ENCODE data around the gene HCRTR1.

Gene HCRTR1

GRCh38 chr1:31626223-31627207, 9.0 kb downstream of the HCRTR1 start:
- DNase-seq: no peak

DNA sequence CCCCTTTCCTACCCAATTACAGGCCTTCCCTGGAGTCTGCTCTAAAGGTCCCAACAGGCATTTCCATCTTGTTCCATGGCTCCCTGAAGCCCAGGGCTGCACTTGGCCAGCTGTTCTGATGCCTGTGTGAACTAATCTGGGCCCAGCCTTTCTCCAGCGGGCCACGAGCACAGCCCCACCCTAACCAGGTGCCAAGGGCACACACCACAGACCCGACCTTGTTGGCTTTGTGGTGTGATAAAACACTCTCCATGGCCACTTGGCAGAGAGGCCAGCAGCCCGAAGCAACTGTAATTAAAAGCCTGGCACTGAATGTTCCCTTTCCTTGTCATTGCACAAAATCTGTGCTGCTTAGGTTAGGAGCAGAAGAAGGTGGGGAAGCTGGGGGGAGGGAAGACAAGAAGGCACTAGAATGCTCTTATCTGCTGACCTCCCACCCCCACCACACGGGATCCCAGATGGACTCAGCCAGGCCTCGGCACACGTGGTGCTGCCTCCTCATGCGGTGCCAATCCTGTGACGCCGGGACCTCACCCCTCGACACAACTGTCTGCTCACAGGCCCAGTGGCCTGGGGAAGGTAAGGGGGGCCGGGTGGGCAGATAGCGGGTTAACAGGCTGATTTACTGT, 9.9 kb downstream of the HCRTR1 start:
- DNase-seq: no peak

- DNase-seq: no peak
These were observed 10.6 kb downstream of the HCRTR1 start for GRCh38 chr1:31627930-31628559.

- no peak for DNase-seq
These were observed 11.6 kb downstream of the HCRTR1 start for GRCh38 chr1:31628931-31629556.

- DNase-seq: no peak
These were observed 15.2 kb downstream of the HCRTR1 start for GRCh38 chr1:31632649-31633048.

- DNase-seq: no peak
These were observed 15.6 kb downstream of the HCRTR1 start for GRCh38 chr1:31633117-31633516.

GRCh38 chr1:31637915-31638673, 20.6 kb downstream of the HCRTR1 start:
- DNase-seq: no peak

- peak; percentile 50 for DNase-seq
These were observed 22.1 kb downstream of the HCRTR1 start for GRCh38 chr1:31639543-31639942.

DNA sequence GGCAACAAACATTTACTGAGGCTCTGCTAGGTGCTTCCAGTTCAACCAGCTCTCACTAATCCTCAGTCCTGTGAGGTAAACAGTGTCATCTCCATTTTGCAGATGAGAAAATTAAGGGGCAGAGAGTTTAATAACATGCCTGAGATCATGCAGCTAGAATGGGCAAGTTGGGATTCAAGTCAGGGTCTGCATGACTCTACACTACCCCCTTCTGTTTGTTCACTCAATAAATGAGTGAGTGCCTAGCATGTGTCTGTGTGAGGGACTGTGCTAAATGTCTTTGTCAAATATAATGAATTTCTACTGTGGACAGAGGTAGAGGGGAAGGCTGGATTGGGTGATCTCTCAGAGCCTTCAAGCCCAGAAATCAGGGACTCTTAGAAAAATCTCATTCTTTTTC, 22.7 kb downstream of the HCRTR1 start:
- DNase-seq: no peak

GRCh38 chr1:31640964-31641363, 23.5 kb downstream of the HCRTR1 start:
- no peak for DNase-seq

DNA sequence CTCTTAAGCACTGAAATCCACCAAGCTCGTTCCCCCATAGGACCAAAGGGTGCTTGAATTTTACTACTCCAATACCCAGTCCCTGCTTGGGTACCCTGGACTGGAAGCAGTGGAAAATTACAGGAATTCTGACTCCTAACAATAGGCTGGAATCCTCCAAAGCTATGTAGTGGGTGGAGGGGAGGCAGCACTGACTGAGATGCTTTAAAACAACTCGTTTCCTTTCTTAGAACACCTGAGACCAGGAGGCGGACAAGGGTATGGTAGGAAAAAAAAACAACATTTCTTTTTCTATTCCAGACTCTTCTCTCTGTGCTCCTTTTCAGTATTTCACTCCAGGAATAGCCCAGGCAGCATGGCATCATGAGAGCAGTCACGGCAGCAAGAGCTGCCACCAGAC, 24.9 kb downstream of the HCRTR1 start:
- DNase-seq: no peak

- DNase-seq: no peak
These were observed 25.4 kb downstream of the HCRTR1 start for GRCh38 chr1:31642897-31643296.

DNA sequence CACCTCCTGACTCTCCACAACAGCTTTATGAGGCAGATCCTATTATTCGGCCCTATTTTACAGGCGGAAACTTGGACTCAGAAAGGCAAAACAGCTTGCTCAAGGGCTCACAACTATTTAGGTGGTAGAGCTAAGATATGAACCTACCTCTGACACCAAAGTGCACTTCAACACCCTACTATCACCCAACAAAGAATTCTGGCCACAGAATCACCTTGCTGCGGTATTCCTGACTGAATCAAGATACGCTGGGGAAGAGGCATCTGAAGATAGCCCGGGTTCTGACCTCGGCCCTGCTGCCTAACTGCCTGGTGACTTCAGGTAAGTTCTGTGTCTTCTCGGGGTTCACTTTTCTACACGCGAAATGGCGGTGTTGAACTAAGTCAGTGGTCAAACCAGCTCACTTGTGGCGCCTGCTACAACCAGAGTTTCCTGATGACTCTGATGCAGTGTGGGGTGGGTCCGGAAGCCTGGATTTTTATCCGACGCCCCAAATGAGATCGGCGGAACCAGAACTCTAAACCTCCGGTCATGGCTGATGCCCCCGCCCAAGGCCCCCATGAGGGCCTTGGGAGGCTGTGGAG, 26.6 kb downstream of the HCRTR1 start:
- no peak for DNase-seq

GRCh38 chr1:31644560-31645273, 27.2 kb downstream of the HCRTR1 start, which contains the start of gene PEF1:
PEF1 (minus strand) TSS chr1:31644876; CDS start chr1:31644864, 12 bp downstream.
- DNase-seq: peak; percentile 98

GRCh38 chr1:31645274-31645568, 27.7 kb downstream of the HCRTR1 start:
- no peak for DNase-seq

- peak; percentile 39 for DNase-seq
These were observed 28.9 kb downstream of the HCRTR1 start for GRCh38 chr1:31646259-31646960.

- peak; percentile 97 for DNase-seq
These were observed 29.6 kb downstream of the HCRTR1 start for GRCh38 chr1:31647106-31647505.

GRCh38 chr1:31648190-31648589, 30.7 kb downstream of the HCRTR1 start:
- DNase-seq: no peak

DNA sequence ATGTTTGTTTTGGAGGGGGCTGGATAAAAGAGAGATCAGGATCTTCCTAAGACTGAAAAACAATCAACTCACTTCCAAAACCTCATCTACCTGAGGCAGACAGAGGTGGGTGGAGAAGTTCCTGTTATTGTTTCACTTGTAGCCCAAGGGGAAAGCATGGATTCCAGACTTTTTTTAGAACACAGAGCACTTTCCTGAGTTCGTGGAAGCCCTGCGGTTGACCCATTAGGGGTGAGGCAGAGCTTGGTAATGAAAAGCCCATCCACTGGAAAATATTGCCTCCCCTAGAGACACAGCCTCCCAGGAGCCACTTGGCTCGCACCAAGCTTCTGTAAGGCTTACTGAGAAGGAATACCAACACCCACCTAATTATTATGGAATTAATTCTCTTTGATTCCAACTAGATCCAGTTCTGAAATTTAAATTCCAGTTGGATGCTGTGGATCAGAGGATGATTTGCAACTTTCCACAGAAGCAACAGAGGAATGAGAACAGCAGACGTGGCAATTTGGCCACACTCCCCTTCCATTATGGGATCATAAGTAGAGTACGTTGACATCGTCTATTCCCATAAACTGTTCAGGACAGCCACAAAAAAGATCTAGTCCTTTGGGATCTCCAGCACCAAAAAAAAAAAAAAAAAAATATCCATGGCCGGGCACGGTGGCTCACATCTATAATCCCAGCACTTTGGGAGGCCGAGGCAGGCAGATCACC, 31.3 kb downstream of the HCRTR1 start:
- DNase-seq: peak; percentile 57
